ENCODE data around the gene GABRB3.

DNA sequence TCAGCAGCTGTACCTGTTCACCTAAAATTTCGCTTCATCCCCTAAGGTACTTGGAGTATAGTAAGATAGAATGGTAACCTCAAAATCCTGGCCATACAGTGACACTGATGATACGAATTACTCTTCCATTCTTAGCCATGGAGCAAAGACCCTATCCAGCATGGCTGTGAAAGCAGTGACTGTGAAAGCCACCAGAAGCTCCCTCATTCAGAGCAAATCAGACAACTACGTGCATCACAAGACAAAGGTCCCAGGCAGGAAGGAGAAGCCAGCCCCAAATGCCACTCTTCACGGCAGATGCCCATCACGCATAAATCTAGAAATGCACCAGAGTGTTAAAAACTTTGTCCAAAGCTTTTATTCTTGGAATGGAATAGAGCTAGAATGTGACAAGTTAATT, 99.4 kb downstream of the GABRB3 start:
- no peak for TF ChIP-seq POLR2A (IDR thresholded peaks at IDR 0.05)
- TF ChIP-seq, protein P1, sequence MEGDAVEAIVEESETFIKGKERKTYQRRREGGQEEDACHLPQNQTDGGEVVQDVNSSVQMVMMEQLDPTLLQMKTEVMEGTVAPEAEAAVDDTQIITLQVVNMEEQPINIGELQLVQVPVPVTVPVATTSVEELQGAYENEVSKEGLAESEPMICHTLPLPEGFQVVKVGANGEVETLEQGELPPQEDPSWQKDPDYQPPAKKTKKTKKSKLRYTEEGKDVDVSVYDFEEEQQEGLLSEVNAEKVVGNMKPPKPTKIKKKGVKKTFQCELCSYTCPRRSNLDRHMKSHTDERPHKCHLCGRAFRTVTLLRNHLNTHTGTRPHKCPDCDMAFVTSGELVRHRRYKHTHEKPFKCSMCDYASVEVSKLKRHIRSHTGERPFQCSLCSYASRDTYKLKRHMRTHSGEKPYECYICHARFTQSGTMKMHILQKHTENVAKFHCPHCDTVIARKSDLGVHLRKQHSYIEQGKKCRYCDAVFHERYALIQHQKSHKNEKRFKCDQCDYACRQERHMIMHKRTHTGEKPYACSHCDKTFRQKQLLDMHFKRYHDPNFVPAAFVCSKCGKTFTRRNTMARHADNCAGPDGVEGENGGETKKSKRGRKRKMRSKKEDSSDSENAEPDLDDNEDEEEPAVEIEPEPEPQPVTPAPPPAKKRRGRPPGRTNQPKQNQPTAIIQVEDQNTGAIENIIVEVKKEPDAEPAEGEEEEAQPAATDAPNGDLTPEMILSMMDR (IDR thresholded peaks at IDR 0.05): no peak
